Brain pericyte (primary cell): ENCODE results near the gene FARP1.

Experiments used
- DNase-seq: peaks from one replicate; pipeline ENCODE4 v3.0.0-alpha.2; 2012; ENCODE audit warnings: low read depth, low spot score

Gene FARP1, protein sequence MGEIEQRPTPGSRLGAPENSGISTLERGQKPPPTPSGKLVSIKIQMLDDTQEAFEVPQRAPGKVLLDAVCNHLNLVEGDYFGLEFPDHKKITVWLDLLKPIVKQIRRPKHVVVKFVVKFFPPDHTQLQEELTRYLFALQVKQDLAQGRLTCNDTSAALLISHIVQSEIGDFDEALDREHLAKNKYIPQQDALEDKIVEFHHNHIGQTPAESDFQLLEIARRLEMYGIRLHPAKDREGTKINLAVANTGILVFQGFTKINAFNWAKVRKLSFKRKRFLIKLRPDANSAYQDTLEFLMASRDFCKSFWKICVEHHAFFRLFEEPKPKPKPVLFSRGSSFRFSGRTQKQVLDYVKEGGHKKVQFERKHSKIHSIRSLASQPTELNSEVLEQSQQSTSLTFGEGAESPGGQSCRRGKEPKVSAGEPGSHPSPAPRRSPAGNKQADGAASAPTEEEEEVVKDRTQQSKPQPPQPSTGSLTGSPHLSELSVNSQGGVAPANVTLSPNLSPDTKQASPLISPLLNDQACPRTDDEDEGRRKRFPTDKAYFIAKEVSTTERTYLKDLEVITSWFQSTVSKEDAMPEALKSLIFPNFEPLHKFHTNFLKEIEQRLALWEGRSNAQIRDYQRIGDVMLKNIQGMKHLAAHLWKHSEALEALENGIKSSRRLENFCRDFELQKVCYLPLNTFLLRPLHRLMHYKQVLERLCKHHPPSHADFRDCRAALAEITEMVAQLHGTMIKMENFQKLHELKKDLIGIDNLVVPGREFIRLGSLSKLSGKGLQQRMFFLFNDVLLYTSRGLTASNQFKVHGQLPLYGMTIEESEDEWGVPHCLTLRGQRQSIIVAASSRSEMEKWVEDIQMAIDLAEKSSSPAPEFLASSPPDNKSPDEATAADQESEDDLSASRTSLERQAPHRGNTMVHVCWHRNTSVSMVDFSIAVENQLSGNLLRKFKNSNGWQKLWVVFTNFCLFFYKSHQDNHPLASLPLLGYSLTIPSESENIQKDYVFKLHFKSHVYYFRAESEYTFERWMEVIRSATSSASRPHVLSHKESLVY

DNA sequence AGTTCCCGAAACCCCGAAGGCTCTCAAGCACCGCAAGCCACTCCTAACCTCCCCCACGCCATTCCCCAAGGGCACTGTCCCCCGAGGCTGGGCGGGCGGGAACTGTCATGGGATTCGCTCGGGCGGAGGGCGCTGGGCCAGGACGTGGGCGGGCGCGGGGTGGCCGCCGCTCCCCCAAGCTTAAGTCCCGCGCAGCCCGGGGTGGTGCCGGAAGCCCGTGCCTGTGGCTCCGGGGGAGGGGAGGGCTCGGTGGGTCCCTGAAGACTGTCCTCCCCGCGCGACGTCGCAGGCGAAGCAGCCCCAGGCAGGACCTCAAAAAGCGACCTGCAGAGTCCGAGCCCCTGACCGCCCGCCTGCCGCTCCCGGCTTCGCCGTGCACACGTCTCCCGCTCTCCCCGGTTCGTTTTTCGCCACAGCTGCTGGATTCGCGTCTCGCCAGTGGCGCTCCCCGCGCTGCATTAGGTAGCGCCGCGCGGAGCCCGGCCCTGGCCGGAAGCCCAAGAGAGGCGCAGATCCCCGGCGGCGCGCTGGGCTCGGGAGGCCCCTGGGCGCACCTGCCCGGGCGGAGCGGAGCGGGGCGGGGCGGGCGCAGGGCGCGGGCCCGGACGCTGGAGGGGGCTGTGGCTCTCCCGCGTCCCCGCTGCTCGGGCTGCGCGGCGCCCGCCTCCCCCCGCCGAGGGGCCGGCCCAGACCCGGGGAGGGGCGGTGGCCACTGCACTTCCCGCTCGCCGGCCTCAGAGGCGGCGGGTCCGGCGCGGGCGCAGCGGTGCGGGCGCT lies at the start of gene FARP1:
Gene FARP1, plus strand, starts transcription at position 715 of the 777 bp plus-strand sequence. CDS start 70,149 bp downstream, outside the sequence.
- no peak for DNase-seq

DNA sequence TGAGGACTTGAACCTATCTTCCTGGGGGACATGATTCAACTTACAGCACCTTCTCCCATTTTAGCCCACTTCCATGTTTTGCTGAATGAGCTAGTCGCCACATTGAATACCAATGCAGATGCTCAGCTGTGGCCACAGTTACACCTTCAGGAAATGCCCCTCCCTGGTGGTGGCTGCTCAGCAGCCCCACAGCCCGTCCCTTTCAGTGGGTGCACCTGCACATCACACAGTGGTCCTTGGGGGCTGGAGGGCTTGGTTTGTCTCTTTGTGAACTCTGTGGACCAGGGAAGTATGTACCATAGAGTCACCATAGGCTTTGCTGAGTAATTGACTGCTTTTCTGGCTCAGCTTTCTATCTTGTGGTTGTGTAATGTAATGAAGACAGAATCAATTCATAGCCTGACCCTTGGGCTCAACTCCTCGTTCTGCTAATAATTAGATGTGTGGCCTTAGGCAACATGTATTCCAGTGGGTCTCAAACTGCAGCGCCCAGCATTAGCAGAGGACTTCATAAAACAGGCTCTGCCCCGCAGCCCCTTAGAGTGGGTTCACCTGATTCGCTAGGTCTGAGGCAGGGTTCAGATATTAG lies 48.1 kb upstream of the FARP1 start:
- DNase-seq: no peak

DNA sequence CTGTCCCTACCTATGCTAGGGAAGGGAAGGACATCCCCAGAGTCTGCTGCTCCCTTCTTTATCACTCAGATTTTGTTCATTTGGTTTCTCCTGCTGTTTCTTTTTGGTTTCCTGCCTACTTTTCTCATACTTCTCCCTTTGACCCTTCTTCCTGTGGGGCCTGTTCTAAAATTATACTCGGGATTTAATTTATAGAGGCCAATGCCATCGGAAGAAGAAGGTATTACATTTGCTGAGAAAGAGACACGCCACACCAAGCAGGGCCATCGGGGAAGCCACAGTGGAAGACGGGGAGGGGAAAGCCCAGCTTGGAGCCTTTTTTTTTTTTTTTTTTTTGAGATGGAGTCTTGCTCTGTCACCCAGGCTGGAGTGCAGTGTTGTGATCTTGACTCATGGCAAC lies 46.8 kb upstream of the FARP1 start:
- DNase-seq: no peak

DNA sequence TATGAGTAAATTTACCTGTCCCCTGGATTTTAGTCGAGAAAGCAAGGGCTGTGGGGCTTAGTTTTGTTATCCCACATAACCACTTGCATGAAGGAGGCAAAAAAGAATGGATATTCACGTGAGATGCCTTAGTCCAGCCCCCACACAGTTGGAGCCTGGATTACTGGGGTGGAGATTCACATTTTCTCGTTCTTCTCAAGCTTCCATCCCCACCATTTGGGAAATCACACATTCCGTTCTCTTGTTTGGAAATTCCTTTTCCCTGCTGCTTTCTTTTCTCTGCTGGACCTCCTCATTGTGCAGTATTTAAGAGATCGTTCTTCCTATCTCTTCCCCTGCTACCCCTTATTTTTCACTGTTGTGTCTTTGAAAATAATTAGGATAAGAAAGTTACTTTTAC lies 45.1 kb upstream of the FARP1 start:
- DNase-seq: no peak

DNA sequence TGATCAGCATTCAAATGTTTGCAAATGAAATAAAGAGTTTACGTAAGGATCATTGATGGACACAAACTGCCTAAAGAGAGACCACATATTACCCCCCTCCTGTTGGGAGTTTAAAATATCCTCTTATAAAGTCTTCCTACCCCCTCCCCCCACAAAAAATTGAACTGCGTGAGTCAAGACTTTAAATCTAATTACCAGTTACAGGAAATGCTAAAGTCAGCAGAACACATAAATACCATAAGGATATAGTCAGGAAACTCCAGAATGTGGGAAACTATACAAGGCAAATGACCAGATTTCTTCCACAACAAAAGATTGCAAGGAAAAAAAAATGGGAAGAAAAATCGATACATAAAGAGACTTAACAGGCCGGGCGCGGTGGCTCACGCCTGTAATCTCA lies 44.4 kb upstream of the FARP1 start:
- DNase-seq: no peak

DNA sequence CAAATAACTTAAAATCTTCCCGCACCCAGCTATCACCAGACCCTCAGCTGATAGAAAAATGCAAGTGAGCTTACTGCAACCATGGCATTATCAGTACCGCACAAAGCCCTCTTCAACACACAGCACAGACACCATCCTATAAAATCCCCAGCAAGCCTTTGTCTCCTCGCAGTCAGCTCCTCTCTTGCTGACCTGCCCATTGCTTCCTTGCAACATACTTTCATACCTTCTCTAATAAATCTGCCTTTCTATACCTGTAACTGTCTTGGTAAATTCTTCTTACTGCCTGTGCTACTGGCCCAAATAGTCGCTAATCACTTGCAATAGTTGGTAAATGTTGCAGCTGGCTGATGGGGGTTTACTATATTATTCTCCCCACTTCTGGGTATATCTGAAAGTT lies 43.3 kb upstream of the FARP1 start:
- DNase-seq: no peak

DNA sequence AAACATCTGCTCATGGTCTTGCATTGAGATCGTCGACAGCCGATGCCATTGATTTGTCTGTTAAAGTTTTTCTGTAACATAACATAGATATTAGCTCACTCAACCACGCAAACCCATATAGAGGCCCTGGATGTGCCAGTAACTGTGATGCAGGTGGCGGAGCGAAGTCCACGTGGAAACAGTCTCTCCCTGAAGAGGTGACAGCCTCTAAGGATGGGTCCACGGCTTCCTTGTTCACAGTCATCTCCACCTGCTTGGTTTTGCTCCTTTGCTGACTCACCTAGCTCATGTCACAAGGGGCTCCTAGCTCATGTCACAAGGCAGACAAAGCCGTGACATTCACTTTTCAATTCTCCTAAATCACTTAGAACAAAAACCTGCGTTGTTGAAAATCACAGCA lies 42.4 kb upstream of the FARP1 start:
- DNase-seq: no peak

DNA sequence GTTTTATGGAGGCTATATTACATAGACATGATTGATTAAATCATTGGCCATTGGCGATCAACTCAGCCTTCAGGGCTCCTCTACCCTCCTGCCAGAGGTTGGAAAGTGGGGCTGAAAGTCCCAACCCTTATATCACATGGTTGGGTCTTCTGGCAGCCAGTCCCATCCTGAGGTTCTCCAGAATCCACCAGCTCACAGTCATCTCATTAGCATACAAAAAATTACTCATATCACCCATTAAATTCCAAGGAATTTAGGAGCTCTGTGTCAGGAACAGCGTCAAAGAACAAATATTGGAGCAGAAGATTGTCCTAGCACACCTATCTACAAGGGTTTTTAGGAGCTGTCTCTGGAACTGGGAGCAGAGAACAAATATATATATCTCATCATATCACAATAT lies 39.4 kb upstream of the FARP1 start:
- DNase-seq: no peak

DNA sequence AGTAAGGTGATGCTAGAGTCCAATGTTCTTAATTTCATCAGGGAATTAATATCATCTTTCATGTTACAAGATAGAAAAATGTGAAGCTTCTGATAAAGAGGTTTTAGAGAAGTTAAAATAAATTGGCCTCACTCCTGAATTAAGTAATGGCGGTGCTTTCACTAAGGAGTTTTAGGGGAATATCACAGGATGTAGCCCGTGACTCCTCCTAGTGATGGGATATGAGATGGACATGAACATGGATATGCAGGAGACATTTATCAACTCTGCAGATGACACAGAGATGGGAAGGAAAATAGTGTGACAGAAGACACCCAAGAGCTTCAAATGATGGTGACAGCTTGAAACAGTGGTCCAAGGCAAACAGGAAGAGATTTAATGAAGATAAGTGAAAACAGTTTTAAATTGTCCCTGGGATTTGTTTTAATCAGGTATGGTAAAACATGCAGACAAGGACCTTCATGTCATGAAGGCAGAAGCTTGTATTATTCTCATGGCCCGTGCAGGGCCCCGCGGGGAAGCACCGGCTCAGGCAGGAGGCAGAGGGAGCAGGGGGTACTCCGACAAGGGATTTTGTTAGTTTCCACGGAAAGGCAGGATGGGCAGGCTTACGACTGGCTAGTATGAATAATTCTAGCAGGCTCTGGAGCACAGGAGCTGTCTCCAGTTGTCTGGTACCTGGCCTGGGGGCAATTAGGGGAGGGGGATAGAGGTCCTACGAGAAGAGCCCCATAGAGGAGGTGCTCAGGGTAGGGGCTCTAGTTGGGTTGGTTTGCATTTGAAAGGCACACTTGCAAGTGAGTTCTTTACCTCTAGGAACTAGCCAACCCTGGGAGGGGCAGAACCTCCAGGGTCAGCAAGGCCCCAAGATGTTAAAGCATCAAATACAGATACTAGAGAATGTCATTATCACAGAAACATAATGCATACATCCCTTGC lies 38.7 kb upstream of the FARP1 start:
- DNase-seq: no peak

DNA sequence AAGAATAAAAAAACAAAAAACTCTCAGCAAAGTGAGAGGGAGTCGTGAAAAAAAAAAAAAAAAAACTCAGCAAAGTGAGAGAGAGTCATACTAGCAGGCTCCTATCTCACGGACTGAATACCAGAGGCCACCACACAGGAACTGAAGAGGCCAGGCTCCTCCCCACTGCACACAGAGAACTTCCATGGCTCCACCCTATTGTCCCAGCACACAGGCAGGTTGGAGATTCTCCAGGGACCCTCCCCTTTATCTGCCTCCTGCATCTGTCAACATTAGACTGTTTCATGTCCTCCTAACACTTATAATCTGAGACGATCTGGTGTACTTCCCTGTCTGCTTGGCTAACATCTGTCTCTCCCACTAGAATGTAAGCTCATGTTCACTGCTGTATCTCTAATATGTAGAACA lies 37.0 kb upstream of the FARP1 start:
- DNase-seq: no peak

DNA sequence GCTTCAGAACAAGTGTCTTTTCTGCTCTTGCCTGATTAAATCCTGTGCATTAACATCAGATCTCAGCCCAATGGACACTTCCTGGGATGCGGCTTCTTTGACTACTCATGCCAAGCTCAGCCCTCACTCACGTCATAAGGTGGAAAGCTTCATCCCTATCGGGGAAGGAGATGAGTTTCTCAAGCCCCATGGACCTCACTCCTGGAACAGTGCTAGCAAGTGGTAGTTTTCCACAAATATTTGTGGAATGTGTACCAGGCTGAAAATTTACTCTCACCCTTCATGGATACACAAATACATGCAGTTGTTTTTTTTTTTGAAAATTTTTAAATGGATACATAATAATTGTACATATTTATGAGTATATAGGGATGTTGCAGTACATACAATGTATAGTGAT lies 34.6 kb upstream of the FARP1 start:
- no peak for DNase-seq

DNA sequence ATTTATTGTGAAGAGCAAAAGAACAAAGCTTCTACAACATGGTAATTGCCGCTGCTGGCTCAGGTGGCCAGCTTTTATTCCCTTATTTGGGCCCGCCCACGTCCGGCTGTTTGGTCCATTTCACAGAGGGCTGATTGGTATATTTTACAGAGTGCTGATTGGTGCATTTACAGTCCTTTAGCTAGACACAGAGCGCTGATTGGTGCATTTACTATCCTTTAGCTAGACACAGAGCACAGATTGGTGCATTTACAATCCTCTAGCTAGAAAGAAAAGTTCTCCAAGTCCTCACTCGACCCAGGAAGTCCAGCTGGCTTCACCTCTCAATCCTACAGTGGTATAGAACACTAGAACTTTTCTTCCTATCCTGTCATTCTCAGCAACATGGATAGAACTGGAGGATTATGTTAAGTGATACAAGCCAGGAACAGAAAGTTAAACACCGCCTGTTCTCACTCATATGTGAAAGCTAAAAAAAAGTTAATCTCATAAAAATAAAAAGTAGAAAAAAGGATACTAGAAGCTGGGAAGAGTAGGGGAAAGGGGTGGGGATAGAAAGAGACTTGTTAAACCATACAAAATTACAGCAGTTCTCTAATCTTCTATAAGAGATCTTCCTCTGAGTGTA lies 33.6 kb upstream of the FARP1 start:
- no peak for DNase-seq

DNA sequence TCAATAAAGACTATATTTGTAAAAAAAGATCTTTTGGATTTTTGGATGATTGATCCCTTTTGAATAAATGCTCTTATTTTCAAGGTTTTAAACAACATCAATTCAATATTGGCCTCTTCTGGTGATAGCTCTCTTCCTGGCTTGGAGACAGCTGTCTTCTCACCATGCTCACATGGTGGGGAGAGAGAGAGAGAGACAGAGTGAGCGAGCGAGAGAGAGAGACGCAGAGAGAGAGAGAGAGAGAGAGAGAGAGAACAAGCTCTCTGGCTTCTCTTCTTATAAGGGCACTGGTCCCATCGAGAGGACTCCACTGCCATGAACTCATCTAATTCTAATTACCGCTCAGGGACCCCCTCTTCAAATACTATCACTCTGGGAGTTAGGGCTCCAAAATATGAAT lies 32.1 kb upstream of the FARP1 start:
- DNase-seq: no peak

DNA sequence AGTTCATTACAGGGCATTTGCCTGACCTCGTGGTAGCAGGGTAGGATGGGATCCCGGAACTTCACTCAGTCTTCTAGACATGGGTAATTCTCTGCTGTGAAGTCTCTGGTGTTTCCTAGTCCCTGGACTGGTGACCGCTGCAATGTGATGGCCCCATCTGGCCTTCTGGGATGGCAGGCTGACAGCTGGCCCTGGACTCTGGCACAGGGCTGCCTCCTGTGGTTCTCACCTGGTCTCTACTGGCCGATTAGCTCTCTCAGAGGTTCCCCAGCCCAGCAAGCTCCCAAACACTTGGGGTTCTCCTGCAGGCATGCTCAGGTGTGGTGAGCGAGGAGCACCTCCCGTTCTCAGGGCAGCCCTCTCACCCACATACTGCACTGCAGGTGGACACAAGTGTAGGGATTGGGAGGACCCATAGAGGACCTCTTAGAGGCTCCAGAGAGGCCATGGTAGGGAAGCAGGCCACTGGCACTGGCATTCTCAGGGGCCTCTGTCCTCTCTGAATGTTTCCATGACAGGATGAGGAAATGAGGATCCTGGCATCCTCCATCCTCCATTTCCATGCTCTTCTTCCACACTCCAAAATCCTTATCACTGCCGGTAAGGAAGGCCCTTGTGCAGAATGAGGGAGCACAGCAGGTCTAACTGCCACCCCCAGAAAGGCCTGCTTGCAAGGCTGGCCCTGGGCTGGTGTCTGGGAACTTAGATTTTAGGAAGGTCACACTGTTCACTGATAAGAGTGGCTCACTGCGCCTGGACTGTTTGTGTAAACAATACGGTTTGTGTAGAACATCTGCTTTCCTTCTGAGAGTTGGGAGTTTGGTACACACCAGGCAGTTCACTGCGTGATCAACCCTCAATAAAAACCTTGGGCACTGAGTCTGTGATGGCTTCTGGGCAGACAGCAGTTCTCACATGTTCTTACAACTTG lies 31.5 kb upstream of the FARP1 start:
- no peak for DNase-seq

DNA sequence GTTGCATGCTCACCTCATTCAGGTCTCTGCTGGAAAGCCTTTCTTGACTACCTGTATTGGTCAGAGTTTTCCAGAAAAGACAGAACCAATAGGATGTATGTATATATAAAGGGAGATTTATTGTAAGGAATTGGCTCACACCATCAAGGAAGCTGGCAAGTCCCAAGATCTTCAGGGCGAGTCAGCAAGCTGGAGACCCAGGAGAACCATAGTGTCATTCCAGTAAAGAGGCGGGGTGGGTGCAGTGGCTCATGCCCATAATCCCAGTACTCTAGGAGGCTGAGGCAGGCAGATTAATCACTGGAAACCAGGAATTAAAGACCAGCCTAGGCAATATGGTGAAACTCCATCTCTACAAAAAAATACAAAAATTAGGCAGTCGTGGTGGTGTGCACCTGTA lies 30.4 kb upstream of the FARP1 start:
- DNase-seq: no peak

DNA sequence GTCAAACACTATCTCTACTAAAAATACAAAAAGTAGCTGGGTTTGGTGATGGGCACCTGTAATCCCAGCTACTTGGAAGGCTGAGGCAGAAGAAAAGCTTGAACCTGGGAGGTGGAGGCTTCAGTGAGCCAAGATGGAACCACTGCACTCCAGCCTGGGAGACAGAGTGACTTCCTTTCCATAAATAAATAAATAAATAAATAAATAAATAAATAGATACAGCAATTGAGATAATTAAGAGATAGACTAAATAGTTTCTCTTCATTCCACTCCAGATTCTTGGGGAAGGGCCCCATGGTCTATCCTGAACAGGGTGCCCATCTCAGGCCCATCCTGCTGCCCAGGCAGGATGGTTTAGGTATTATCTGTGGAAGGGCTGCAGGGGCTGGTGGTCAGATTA lies 24.0 kb upstream of the FARP1 start:
- no peak for DNase-seq

DNA sequence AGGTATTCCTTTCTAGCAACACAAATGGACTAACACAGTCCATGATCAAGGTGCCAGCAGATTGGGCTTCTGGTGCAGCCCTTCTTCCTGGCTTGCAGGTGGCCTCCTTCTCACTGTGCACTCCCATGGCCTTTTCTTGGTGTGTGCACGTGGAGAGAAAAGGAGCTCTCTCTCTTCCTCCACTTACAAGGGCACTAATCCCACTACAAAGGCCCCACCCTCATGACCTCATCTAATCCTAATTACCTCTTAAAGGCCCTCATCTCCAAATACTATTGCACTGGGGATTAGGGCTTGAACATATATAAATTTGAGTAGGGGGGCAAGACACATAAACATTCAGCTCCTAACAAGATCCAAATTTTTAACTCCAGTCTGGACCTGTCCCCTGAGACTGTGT lies 19.7 kb upstream of the FARP1 start:
- DNase-seq: no peak

DNA sequence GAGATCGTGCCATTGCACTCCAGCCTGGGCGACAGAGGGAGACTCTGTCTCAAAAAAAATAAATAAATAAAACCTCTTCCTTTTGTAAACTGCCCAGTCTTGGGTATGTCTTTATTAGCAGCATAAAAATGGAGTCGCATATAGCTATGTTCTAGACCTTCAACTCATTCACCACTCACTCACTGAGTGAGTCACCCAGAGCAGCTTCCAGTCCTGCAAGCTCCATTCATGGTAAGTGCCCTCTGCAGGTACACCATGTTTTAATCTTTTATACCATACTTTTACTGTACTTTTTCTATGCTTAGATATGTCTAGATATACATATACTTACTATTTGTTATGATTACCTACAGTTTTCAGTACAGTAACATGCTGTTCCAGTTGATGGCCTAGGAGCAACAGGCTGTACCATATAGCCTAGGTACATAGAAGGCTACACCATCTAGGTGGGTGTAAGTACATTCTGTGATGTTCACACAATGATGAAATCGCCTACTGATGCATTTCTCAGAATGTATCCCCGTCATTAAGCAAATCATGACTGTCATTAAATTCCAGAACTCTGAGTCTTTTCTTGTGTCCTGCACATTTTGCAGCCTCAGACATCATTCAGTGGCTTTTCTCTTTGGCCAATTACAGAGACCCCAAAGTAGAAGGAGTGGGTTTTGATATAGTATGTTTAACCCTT lies 13.7 kb upstream of the FARP1 start:
- DNase-seq: no peak
